Peyer's patch (tissue), 4 donors: ENCODE data around the gene PLEKHM3.

ENCODE experiments used
- CTCF ChIP-seq, 6 experiments: fragments of 450-650 bp in 4 of 6; fragments of 200-600 bp in 2 of 6; sonication (generic) in 1 of 6; IDR thresholded peaks; one replicate each; pipeline ENCODE4 v1.5.1; 2017 to 2019; ENCODE audit warnings: antibody characterized with exemption in 6 of 6, mild to moderate bottlenecking in 3 of 6, moderate library complexity in 1 of 6
- POLR2A ChIP-seq, 2 donors: fragments of 450-650 bp; IDR thresholded peaks; one replicate each; pipeline ENCODE4 v1.5.1; 2017; ENCODE audit warnings: antibody characterized with exemption in 2 of 2, mild to moderate bottlenecking in 2 of 2, moderate library complexity in 2 of 2

- TF ChIP-seq POLR2A (IDR thresholded peaks at IDR 0.05) = no peak
- TF ChIP-seq CTCF (IDR thresholded peaks at IDR 0.05) = no peak
Measured at GRCh38 chr2:207787017-207787416, 238.3 kb downstream of the PLEKHM3 start.
